Measurements from ENCODE around the gene ALG14.

- TF ChIP-seq EZH2 (IDR thresholded peaks at IDR 0.05; ENCODE audit: borderline replicate concordance, low read length) (no peak), CTCF (conservative IDR thresholded peaks at IDR 0.05 in 1 of 2, IDR thresholded peaks at IDR 0.05 in 1 of 2; ENCODE audit: extremely low read depth in 1 of 2, insufficient read depth in 1 of 2, low read depth in 1 of 2, low read length in 2 of 2) (no peak)
Measured at GRCh38 chr1:94973309-94973922, 99.3 kb downstream of the ALG14 start.
